Measurements from ENCODE around the gene TPBGL. TPM values are rescaled to one million over a fixed set of nuclear protein-coding genes. Genes with fewer than 3 reads are reported as not detected.
A peak's percentile ranks its signal among the peaks of the same experiment; 100 is the strongest.

Gene TPBGL
- total and polyA plus RNA-seq, 4 donors: 0.11 to 0.58 (median 0.33) TPM

DNA sequence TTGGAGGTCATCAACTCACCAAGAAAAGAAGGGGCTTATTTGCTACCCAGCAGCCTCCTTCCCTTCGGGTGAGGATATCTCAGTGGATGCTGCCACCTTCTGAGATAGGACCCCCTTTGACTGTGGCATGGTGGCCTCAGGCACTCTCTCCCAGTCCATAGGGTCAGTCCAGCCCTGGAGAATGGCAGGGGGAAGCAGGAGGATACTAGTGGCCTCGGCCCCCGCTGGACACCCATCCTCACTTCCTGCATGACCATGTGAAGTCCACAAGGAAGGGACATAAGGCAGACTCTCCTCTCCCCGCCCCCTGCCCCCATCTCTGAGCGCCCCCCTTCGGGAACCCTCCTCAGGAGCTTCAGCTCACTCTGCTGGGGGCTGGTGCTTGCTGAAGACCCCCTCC lies 24.4 kb downstream of the TPBGL start:
- peaks cover 0 to 36% (median 13%) of the 10 kb centered on the region in 4 donors for H3K36me3 ChIP-seq (ENCODE audit: control insufficient read depth in 4 of 4, insufficient read depth in 4 of 4, low read length in 4 of 4)
- DNase-seq: peak in 1 of 3 donors; percentile 11
- ATAC-seq (ENCODE audit: insufficient read depth, low FRiP score): no peak
- H3K4me3 ChIP-seq: no peak overlapping the region
- peaks cover 0 to 4% (median 0%) of the 10 kb centered on the region in 5 donors for H3K4me1 ChIP-seq (ENCODE audit: control insufficient read depth in 5 of 5, insufficient read depth in 5 of 5, low read length in 5 of 5)
- no peak for TF ChIP-seq CTCF (IDR thresholded peaks at IDR 0.05; ENCODE audit: control extremely low read depth, extremely low read depth)
- 85 to 87% methylated on average over 6 of the region's 6 CpGs for WGBS, 2 donors
- H3K9ac ChIP-seq (ENCODE audit: insufficient read depth in 1 of 2, low read length in 2 of 2): no peak overlapping the region
- H3K9me3 ChIP-seq (ENCODE audit: control insufficient read depth in 4 of 4, insufficient read depth in 3 of 4, low read length in 3 of 4): no peaks in the 10 kb centered on the region
- no peaks in the 10 kb centered on the region for H3K27me3 ChIP-seq (ENCODE audit: control insufficient read depth in 3 of 3, insufficient read depth in 3 of 3, low read length in 2 of 3)
- H3K27ac ChIP-seq (ENCODE audit: low read depth in 1 of 2, low read length in 1 of 2): no peak overlapping the region

GRCh38 chr11:75265851-75266531 lies 25.4 kb downstream of the TPBGL start:
- Histone ChIP-seq H3K4me1 (ENCODE audit: control insufficient read depth in 5 of 5, insufficient read depth in 5 of 5, low read length in 5 of 5) (peaks cover 0 to 2% (median 0%) of the 10 kb centered on the region in 5 donors), H3K9ac (ENCODE audit: insufficient read depth in 1 of 2, low read length in 2 of 2) (no peak overlapping the region), H3K27ac (ENCODE audit: low read depth in 1 of 2, low read length in 1 of 2) (no peak overlapping the region), H3K36me3 (ENCODE audit: control insufficient read depth in 4 of 4, insufficient read depth in 4 of 4, low read length in 4 of 4) (peaks cover 0 to 39% (median 15%) of the 10 kb centered on the region in 4 donors), H3K27me3 (ENCODE audit: control insufficient read depth in 3 of 3, insufficient read depth in 3 of 3, low read length in 2 of 3) (no peaks in the 10 kb centered on the region), H3K4me3 (no peak overlapping the region), H3K9me3 (ENCODE audit: control insufficient read depth in 4 of 4, insufficient read depth in 3 of 4, low read length in 3 of 4) (no peaks in the 10 kb centered on the region)
- TF ChIP-seq CTCF (IDR thresholded peaks at IDR 0.05; ENCODE audit: control extremely low read depth, extremely low read depth): no peak
- WGBS, 2 donors: 61 to 68% methylated on average over 17 of the region's 17 CpGs
- DNase-seq (peak in 1 of 3 donors; percentile 11), ATAC-seq (ENCODE audit: insufficient read depth, low FRiP score) (no peak)

DNA sequence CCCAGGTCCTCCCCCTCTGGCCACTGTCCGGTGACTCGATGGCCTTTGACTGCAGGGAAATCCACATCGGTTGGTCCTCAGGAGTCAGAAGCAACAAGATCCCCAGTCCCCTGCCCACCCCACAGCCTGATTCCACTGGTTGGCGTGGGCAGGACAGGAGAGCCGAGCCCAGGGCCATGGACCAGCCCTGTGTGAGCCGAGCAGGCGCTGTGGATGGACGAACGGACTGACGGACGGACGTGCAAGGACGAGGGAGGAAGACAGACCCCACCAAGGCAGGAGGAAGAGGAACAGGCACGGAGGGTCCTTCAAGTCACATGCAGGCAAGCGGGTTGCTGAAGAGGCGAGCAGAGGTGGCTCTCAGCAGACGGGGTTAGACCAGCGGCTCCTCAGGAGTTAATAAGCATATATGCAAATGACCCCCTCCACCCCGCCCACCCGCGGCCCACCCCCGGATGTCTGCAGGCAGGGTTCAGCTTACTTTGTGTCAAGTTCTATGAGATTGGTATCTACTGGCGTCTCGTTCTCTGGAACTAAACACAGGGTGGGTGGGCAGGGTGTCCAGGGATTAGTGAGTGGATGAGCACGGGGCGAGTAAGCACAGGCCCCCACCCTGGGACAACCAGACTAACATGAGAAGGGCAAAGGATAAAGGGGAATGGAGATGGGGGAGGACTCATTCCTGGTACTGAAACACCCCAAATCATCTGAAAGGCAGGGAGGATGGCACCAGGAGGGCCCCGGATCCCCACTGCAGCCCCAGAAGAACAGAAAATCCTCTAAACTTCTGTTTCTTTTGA lies 26.8 kb downstream of the TPBGL start:
- Histone ChIP-seq H3K9me3 (ENCODE audit: control insufficient read depth in 4 of 4, insufficient read depth in 3 of 4, low read length in 3 of 4) (no peaks in the 10 kb centered on the region), H3K4me1 (ENCODE audit: control insufficient read depth in 5 of 5, insufficient read depth in 5 of 5, low read length in 5 of 5) (no peaks in the 10 kb centered on the region), H3K36me3 (ENCODE audit: control insufficient read depth in 4 of 4, insufficient read depth in 4 of 4, low read length in 4 of 4) (peaks cover under 1 to 50% (median 20%) of the 10 kb centered on the region in 4 donors), H3K27ac (ENCODE audit: low read depth in 1 of 2, low read length in 1 of 2) (peak overlapping the region in 1 of 2 donors; percentile 20), H3K27me3 (ENCODE audit: control insufficient read depth in 3 of 3, insufficient read depth in 3 of 3, low read length in 2 of 3) (no peaks in the 10 kb centered on the region), H3K9ac (ENCODE audit: insufficient read depth in 1 of 2, low read length in 2 of 2) (no peak overlapping the region), H3K4me3 (no peak overlapping the region)
- ATAC-seq (ENCODE audit: insufficient read depth, low FRiP score) (no peak), DNase-seq (peak in 1 of 3 donors; percentile 7)
- TF ChIP-seq CTCF (IDR thresholded peaks at IDR 0.05; ENCODE audit: control extremely low read depth, extremely low read depth): no peak
- 81 to 88% methylated on average over 27 of the region's 27 CpGs for WGBS, 2 donors

Measured in lung (tissue), 12 donors.